Activated T-cell treated with anti-CD3 and anti-CD28 coated beads, Interleukin-2, amount 50 U/mL, for 24 hours (primary cell): ENCODE data around the gene HCK.

Source experiments
- DNase-seq: peaks from one replicate; pipeline ENCODE4 v3.0.0-alpha.2; 2020
- H3K27ac Mint-ChIP-seq: 2 replicates; pipeline ENCODE4 v1.8.0; 2020; ENCODE audit warnings: mild to moderate bottlenecking, mixed read lengths
- H3K27me3 Mint-ChIP-seq: 2 replicates; pipeline ENCODE4 v1.8.0; 2020; ENCODE audit warnings: mixed read lengths
- H3K36me3 Mint-ChIP-seq: 2 replicates; pipeline ENCODE4 v1.8.0; 2020; ENCODE audit warnings: low read depth, mixed read lengths
- H3K4me1 Mint-ChIP-seq: 2 replicates; pipeline ENCODE4 v1.8.0; 2020; ENCODE audit warnings: low read depth, mixed read lengths
- H3K4me3 Mint-ChIP-seq: 2 replicates; pipeline ENCODE4 v1.8.0; 2020; ENCODE audit warnings: mild to moderate bottlenecking, moderate library complexity, mixed read lengths
- H3K9me3 Mint-ChIP-seq: 2 replicates; pipeline ENCODE4 v1.8.0; 2020; ENCODE audit warnings: mixed read lengths

The HCK gene

GRCh38 chr20:32130965-32131364 lies 78.9 kb downstream of the HCK start:
- Mint-ChIP-seq H3K27ac (no peak overlapping the region), H3K27me3 (no peaks in the 10 kb centered on the region), H3K9me3 (no peaks in the 10 kb centered on the region)

DNA sequence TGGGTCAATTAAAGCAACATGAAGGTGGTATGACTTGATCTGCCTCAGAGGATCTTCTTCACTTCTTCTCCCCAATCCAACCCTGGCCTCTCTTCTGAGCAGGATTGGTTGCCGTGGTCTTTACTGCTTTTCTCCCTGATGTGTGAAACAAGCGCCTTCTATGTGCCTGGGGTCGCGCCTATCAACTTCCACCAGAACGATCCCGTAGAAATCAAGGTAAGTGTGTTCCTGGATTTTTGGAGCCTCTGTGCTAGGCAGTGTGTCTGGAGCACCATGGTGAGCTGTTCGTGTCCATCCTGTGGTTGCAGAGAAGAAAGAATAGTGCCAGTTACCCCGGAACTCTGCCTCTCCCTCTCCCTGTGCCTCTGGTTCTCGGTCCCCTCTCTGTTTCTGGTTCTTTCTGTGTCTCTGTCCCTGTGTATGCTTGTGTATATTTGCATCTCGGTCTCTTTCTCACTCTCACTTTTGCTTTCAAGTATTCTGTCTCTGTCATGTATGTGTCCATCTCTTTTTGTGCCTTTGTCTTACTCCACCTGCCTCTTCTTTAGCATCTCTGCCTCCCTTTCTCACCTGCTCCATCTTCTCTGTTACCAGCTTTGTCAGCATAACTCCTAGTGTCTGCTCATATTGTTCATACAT lies 81.0 kb downstream of the HCK start:
- Mint-ChIP-seq H3K9me3 (no peaks in the 10 kb centered on the region), H3K27me3 (no peaks in the 10 kb centered on the region), H3K36me3 (peaks cover 68% of the 10 kb centered on the region), H3K4me1 (peaks cover 25% of the 10 kb centered on the region), H3K4me3 (no peak overlapping the region), H3K27ac (peak overlapping the region; percentile 1)
- DNase-seq, result no peak

More at GRCh38 chr20:32130965-32131364, 78.9 kb downstream of the HCK start:
- no peak overlapping the region for H3K4me3 Mint-ChIP-seq
- no peak for DNase-seq
- peaks cover 32% of the 10 kb centered on the region for H3K4me1 Mint-ChIP-seq
- peaks cover 61% of the 10 kb centered on the region for H3K36me3 Mint-ChIP-seq

GRCh38 chr20:32134026-32134425 lies 82.0 kb downstream of the HCK start:
- DNase-seq, result no peak
- H3K36me3 Mint-ChIP-seq, result peaks cover 76% of the 10 kb centered on the region
- H3K4me1 Mint-ChIP-seq, result peaks cover 25% of the 10 kb centered on the region
- H3K4me3 Mint-ChIP-seq, result no peak overlapping the region
- no peaks in the 10 kb centered on the region for H3K27me3 Mint-ChIP-seq
- no peak overlapping the region for H3K27ac Mint-ChIP-seq
- H3K9me3 Mint-ChIP-seq, result no peaks in the 10 kb centered on the region

GRCh38 chr20:32135983-32136515 lies 84.0 kb downstream of the HCK start:
- Mint-ChIP-seq H3K27ac (no peak overlapping the region), H3K27me3 (no peaks in the 10 kb centered on the region), H3K4me1 (peaks cover 20% of the 10 kb centered on the region), H3K36me3 (peaks cover 81% of the 10 kb centered on the region), H3K4me3 (no peak overlapping the region), H3K9me3 (no peaks in the 10 kb centered on the region)
- no peak for DNase-seq

DNA sequence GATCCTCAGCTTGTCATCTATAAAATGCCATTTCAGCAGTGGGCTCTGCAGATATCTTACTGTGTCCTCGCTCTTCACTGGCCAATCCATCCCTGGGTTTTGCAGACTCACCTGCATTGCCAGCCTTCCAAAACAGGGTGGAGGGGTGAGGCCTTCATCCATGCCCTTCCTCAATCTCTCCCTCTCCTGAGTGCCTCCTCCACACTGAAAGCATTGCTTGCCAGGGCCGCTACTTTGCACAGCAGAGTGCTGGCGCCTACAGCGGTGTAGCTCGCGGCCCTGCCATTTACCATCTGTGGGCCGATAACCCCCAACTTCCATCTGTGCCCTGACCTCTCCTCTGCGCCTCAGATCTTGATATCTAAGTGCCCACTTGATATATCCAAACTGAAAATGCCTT lies 86.9 kb downstream of the HCK start:
- Mint-ChIP-seq H3K4me1 (no peaks in the 10 kb centered on the region), H3K27ac (no peak overlapping the region), H3K27me3 (no peaks in the 10 kb centered on the region), H3K36me3 (peaks cover 89% of the 10 kb centered on the region), H3K9me3 (no peaks in the 10 kb centered on the region), H3K4me3 (no peak overlapping the region)
- no peak for DNase-seq

- peaks cover 95% of the 10 kb centered on the region for H3K36me3 Mint-ChIP-seq
Measured at GRCh38 chr20:32139947-32140346, 87.9 kb downstream of the HCK start.

GRCh38 chr20:32140603-32141002 lies 88.6 kb downstream of the HCK start:
- Mint-ChIP-seq H3K36me3 (peaks cover 95% of the 10 kb centered on the region), H3K27me3 (no peaks in the 10 kb centered on the region), H3K4me1 (no peaks in the 10 kb centered on the region), H3K27ac (no peak overlapping the region), H3K9me3 (no peaks in the 10 kb centered on the region), H3K4me3 (no peak overlapping the region)
- no peak for DNase-seq

More at GRCh38 chr20:32139947-32140346, 87.9 kb downstream of the HCK start:
- Mint-ChIP-seq H3K4me1 (no peaks in the 10 kb centered on the region), H3K4me3 (no peak overlapping the region), H3K27me3 (no peaks in the 10 kb centered on the region), H3K9me3 (no peaks in the 10 kb centered on the region), H3K27ac (no peak overlapping the region)
- no peak for DNase-seq

- no peak for DNase-seq
- no peaks in the 10 kb centered on the region for H3K27me3 Mint-ChIP-seq
- no peak overlapping the region for H3K27ac Mint-ChIP-seq
- H3K4me3 Mint-ChIP-seq, result no peak overlapping the region
- H3K36me3 Mint-ChIP-seq, result peaks cover 95% of the 10 kb centered on the region
- H3K4me1 Mint-ChIP-seq, result no peaks in the 10 kb centered on the region
- H3K9me3 Mint-ChIP-seq, result no peaks in the 10 kb centered on the region
Measured at GRCh38 chr20:32141465-32141980, 89.5 kb downstream of the HCK start.

DNA sequence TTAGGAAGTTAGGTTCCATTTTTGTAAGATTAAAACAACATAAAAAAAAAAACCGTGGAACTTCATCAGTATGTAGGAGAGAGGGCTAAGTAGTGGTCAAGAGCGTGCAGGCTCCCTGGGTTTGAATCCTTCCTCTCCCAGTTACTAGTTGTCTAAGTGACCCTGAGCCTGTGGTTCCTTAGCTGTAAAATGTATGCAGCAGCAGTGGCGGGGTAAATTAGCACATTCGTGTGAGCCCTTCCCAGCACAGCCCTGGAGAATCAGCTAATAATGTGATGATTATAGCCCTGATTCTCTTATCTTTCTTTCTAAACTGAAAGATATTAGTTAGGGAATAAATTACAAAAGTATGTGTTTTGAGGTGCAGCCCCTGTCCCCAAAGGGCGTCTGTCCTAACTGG lies 90.0 kb downstream of the HCK start:
- H3K27me3 Mint-ChIP-seq, result no peaks in the 10 kb centered on the region
- H3K4me3 Mint-ChIP-seq, result no peak overlapping the region
- DNase-seq, result no peak
- H3K27ac Mint-ChIP-seq, result no peak overlapping the region
- H3K4me1 Mint-ChIP-seq, result no peaks in the 10 kb centered on the region
- H3K36me3 Mint-ChIP-seq, result peaks cover 95% of the 10 kb centered on the region
- no peaks in the 10 kb centered on the region for H3K9me3 Mint-ChIP-seq

DNA sequence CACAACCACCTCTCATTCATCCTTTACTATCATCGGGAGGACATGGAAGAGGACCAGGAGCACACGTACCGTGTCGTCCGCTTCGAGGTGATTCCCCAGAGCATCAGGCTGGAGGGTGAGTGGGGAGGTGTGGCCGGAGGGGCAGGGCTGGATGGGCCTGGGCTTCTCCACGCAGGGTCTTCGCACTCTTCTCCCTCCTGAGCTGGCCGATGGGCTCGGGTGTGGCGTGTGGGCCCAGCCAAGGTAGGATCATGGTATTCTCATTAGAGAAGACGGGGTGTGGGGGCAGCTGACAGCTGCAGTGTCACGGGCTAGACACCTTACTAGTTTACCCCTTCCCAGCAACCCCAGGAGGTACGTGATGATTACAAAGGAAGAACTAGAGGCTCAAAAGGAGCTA lies 90.9 kb downstream of the HCK start:
- peaks cover 97% of the 10 kb centered on the region for H3K36me3 Mint-ChIP-seq
- H3K27me3 Mint-ChIP-seq, result no peaks in the 10 kb centered on the region
- H3K9me3 Mint-ChIP-seq, result no peaks in the 10 kb centered on the region
- H3K4me1 Mint-ChIP-seq, result no peaks in the 10 kb centered on the region
- no peak for DNase-seq
- no peak overlapping the region for H3K4me3 Mint-ChIP-seq
- H3K27ac Mint-ChIP-seq, result peak overlapping the region; percentile 19

GRCh38 chr20:32144898-32145662 lies 93.0 kb downstream of the HCK start:
- no peaks in the 10 kb centered on the region for H3K4me1 Mint-ChIP-seq
- H3K27me3 Mint-ChIP-seq, result no peaks in the 10 kb centered on the region
- peak overlapping the region; percentile 69 for H3K27ac Mint-ChIP-seq
- H3K4me3 Mint-ChIP-seq, result no peak overlapping the region
- H3K9me3 Mint-ChIP-seq, result no peaks in the 10 kb centered on the region
- no peak for DNase-seq
- peaks cover 97% of the 10 kb centered on the region for H3K36me3 Mint-ChIP-seq

DNA sequence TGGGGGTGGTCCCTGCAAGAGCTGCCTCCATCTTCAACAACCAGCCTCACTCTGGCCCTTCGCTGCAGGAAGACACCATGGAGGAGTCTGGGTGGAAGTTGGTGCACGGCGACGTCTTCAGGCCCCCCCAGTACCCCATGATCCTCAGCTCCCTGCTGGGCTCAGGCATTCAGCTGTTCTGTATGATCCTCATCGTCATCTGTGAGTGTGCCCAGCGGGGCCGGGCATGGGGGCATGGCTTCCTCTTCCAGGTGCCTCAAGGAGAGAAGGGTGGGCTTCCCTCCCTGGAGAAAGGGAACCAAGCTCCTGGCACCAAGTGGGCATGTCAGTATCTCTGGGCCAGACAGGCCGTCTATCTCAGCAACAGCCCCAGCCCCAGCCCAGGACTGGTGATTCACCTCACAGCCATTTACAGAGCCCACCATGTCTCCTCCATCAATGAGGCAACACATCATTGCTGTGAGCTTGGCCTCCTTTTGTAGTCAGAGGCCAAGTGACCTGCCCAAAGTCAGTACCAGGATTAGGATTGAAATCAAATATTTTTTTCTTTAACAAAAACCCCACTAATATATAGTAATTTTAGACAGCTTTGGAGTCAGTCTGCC lies 97.6 kb downstream of the HCK start:
- no peak overlapping the region for H3K27ac Mint-ChIP-seq

DNA sequence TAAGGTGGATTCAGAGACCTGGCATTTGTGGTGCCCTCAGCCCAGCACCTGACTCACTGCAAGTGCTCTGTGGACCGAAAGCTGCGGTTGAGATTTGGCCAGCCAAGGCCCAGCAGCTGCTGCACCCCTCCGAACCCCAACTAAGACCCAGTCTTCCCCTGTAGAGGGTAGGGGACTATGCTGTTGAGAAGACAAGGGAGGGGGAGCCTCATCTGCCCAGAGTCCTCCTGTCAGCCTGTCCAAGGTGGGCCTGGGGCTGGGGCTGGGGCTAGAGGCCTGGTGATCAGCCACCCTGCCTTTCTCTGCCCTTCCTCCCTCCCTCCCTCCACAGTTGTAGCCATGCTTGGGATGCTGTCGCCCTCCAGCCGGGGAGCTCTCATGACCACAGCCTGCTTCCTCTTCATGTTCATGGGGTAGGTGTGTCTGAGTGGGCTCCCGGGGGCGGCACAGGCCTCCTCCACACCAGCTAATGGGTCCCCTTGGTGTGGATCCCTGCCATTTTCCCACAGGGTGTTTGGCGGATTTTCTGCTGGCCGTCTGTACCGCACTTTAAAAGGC lies 98.3 kb downstream of the HCK start:
- H3K4me1 Mint-ChIP-seq, result peaks cover 3% of the 10 kb centered on the region
- no peak for DNase-seq
- H3K27me3 Mint-ChIP-seq, result no peaks in the 10 kb centered on the region
- H3K36me3 Mint-ChIP-seq, result peaks cover 96% of the 10 kb centered on the region
- no peak overlapping the region for H3K27ac Mint-ChIP-seq
- H3K4me3 Mint-ChIP-seq, result no peak overlapping the region
- no peaks in the 10 kb centered on the region for H3K9me3 Mint-ChIP-seq

More for the DNA sequence above, 97.6 kb downstream of the HCK start:
- Mint-ChIP-seq H3K4me1 (no peaks in the 10 kb centered on the region), H3K4me3 (no peak overlapping the region), H3K9me3 (no peaks in the 10 kb centered on the region), H3K27me3 (no peaks in the 10 kb centered on the region), H3K36me3 (peaks cover 96% of the 10 kb centered on the region)
- DNase-seq, result no peak
